Astrocyte (in vitro differentiated cells and primary cell): Measurements from ENCODE around the gene SLC24A4.

Experiments used
- CTCF ChIP-seq: IDR thresholded peaks from 2 replicates; pipeline ENCODE4 v1.5.1; 2011; ENCODE audit warnings: low read depth, mild to moderate bottlenecking, inconsistent platforms, low read length, moderate library complexity; ENCODE audit not compliant: insufficient read depth
- EZH2 ChIP-seq: IDR thresholded peaks from 2 replicates; pipeline ENCODE4 v1.6.1; 2012; ENCODE audit warnings: mild to moderate bottlenecking, low read length, inconsistent platforms; ENCODE audit not compliant: insufficient read depth

- no peak for TF ChIP-seq CTCF
- no peak for TF ChIP-seq EZH2
Measured at GRCh38 chr14:92412912-92413311, 89.9 kb downstream of the SLC24A4 start.
